ENCODE results near the gene GPR37L1. TPM values are rescaled to one million over a fixed set of nuclear protein-coding genes. Genes with fewer than 3 reads are reported as not detected.

Gene GPR37L1
- total and polyA plus RNA-seq, 10 donors = 0.16 TPM; not detected in 9

DNA sequence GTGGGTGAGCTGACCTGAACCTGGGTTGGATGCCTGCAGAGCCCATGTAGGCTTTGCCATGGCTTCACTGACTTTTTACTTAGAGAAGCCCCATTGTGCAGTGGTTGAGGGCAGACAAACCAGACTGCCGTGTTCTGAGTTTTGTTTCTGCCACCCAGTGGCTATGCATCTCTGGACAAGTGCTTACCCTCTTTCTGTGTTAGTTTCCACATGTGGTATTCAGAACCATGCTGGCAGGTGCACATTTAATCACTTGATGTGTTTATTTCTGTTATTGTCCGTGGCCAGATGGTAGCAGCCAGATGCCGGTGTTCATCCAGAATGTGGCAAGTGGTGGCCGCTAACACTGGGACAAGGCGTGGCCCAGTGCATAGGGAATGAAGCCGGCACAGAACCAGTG lies 48.0 kb downstream of the GPR37L1 start:
- Histone ChIP-seq H3K27me3 (replicated peaks in 1 of 7) (no peaks in the 10 kb centered on the region), H3K4me3 (no peak overlapping the region), H3K27ac (no peak overlapping the region), H3K36me3 (no peaks in the 10 kb centered on the region), H3K4me1 (peaks cover 0 to 18% (median 4%) of the 10 kb centered on the region in 6 donors), H3K9me3 (no peaks in the 10 kb centered on the region)
- intact Hi-C loops (cut with DNase I; ENCODE audit: low total_unique reads) = no loop called here
- no peak for TF ChIP-seq CTCF (IDR thresholded peaks at IDR 0.05 in 8 of 11, conservative IDR thresholded peaks at IDR 0.05 in 3 of 11)
- no peak for TF ChIP-seq POLR2AphosphoS5 (IDR thresholded peaks at IDR 0.05)
- TF ChIP-seq POLR2A (IDR thresholded peaks at IDR 0.05) = no peak
- 80 to 91% (median 81%) methylated on average over 6 of the region's 6 CpGs for whole genome bisulfite sequencing, 5 donors
- DNase-seq = no peak

DNA sequence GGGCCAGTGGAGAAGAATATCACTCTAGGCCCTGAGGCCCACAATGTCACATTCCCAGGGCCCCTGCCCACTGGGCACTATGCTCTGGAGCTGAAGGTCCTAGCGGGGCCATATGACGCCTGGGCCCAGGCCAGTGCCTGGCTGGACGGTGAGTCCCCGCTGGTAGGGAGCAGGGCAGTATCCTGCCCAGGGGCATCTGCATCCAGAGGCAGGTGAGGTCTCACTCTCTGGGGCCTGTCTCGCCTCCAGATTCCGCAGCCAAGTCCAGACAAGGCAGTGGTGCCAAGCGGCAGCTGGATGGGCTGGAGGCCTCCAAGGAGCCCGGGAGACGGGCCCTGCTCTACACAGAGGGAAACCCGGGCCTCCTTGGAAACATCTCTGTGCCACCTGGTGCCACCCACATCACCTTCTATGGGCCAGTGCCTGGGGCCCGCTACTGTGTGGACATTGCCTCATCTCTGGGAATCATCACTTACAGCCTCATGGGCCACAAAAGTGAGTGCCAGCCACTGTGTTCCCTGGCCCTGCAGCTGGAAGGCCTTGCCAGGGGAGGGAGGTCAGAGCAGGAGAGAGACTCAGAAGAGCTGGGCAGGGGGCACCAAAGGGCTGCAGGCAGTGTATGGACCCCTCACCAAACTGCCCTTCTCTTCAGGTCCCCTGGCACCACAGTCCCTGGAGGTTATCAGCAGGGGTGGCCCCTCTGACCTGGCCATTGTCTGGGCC lies 48.7 kb downstream of the GPR37L1 start:
- H3K27ac ChIP-seq = no peak overlapping the region
- H3K36me3 ChIP-seq = no peaks in the 10 kb centered on the region
- intact Hi-C loops (cut with DNase I; ENCODE audit: low total_unique reads) = no loop called here
- H3K9me3 ChIP-seq = no peaks in the 10 kb centered on the region
- H3K4me1 ChIP-seq = peaks cover 0 to 11% (median 0%) of the 10 kb centered on the region in 6 donors
- H3K27me3 ChIP-seq (replicated peaks in 1 of 7) = no peaks in the 10 kb centered on the region
- no peak for DNase-seq
- 93 to 100% (median 97%) methylated on average over 8 to 11 of the region's 11 CpGs for WGBS, 5 donors
- H3K4me3 ChIP-seq = no peak overlapping the region
- TF ChIP-seq POLR2A (IDR thresholded peaks at IDR 0.05) = no peak
- no peak for TF ChIP-seq CTCF (IDR thresholded peaks at IDR 0.05 in 8 of 11, conservative IDR thresholded peaks at IDR 0.05 in 3 of 11)
- TF ChIP-seq POLR2AphosphoS5 (IDR thresholded peaks at IDR 0.05) = no peak

DNA sequence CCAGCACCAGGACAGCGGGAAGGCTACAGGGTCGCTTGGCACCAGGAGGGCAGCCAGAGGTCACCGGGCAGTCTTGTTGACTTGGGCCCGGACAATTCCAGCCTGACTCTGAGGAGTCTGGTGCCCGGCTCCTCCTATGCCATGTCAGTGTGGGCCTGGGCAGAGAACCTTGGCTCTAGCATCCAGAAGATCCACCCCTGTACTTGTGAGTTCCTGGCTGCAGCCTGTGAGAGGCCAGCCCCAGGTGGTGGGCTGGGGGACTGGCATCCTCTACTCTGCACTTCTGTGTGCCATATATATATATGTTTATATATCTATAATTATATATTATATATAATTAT lies 49.3 kb downstream of the GPR37L1 start:
- Histone ChIP-seq H3K27ac (no peak overlapping the region), H3K36me3 (no peaks in the 10 kb centered on the region), H3K4me3 (no peak overlapping the region), H3K27me3 (replicated peaks in 1 of 7) (no peaks in the 10 kb centered on the region), H3K4me1 (peaks cover 0 to 9% (median 0%) of the 10 kb centered on the region in 6 donors), H3K9me3 (no peaks in the 10 kb centered on the region)
- TF ChIP-seq POLR2A (IDR thresholded peaks at IDR 0.05) (no peak), POLR2AphosphoS5 (IDR thresholded peaks at IDR 0.05) (no peak), CTCF (IDR thresholded peaks at IDR 0.05 in 8 of 11, conservative IDR thresholded peaks at IDR 0.05 in 3 of 11) (no peak)
- WGBS, 5 donors = 94 to 100% (median 98%) methylated on average over 1 to 5 of the region's 5 CpGs
- DNase-seq = no peak
- intact Hi-C loops (cut with DNase I; ENCODE audit: low total_unique reads) = no loop called here

DNA sequence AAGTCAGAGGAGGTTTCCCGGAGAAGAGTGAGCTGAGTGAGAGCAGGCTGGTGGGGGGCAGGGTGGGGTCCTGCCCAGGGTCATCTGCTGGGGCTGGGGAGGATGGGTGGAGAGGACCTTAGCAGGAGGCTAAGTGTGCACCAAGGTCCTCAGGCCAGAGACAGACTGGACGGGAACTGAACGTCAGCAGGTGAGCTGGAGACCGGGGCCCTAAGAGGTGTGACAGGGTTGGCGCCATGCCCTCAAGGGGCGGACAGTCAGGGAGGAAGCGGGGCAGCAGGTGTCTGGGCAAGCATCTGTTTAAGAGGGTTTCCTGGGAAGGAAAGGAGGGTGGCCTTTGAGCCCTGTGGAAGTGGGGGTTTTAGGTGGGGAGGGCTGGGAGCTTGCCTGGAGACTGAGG lies 51.3 kb downstream of the GPR37L1 start:
- Histone ChIP-seq H3K4me3 (no peak overlapping the region), H3K4me1 (no peaks in the 10 kb centered on the region), H3K27me3 (replicated peaks in 1 of 7) (peaks cover 0 to 5% (median 0%) of the 10 kb centered on the region in 7 donors), H3K36me3 (no peaks in the 10 kb centered on the region), H3K27ac (no peak overlapping the region), H3K9me3 (no peaks in the 10 kb centered on the region)
- intact Hi-C loops (cut with DNase I; ENCODE audit: low total_unique reads) = no loop called here
- TF ChIP-seq POLR2AphosphoS5 (IDR thresholded peaks at IDR 0.05) (no peak), CTCF (IDR thresholded peaks at IDR 0.05 in 8 of 11, conservative IDR thresholded peaks at IDR 0.05 in 3 of 11) (no peak), POLR2A (IDR thresholded peaks at IDR 0.05) (no peak)
- 76 to 91% (median 86%) methylated on average over 7 of the region's 7 CpGs for WGBS, 5 donors
- no peak for DNase-seq
